Gastroesophageal sphincter (tissue), 3 donors: ENCODE results near the gene UCHL3.

Experiments
- EP300 ChIP-seq: sonication (generic); formaldehyde crosslinking; IDR thresholded peaks from one replicate; pipeline ENCODE4 v1.6.1; 2017; ENCODE audit warnings: antibody characterized with exemption, mild to moderate bottlenecking
- POLR2A ChIP-seq, 2 donors: fragments of 450-650 bp; IDR thresholded peaks; one replicate each; pipeline ENCODE4 v1.6.1; 2017; ENCODE audit warnings: antibody characterized with exemption in 2 of 2, mild to moderate bottlenecking in 2 of 2, moderate library complexity in 1 of 2
- POLR2AphosphoS5 ChIP-seq: sonication (generic); formaldehyde crosslinking; IDR thresholded peaks from one replicate; pipeline ENCODE4 v1.6.1; 2017; ENCODE audit warnings: antibody characterized with exemption
- TF ChIP-seq, protein P1 (sequence below), 4 experiments: fragments of 200-600 bp in 2 of 4; fragments of 450-650 bp in 2 of 4; sonication (generic) in 1 of 4; IDR thresholded peaks; one replicate each; pipeline ENCODE4 v1.5.1; 2017 to 2019; ENCODE audit warnings: antibody characterized with exemption in 4 of 4, mild to moderate bottlenecking in 2 of 4, moderate library complexity in 2 of 4

DNA sequence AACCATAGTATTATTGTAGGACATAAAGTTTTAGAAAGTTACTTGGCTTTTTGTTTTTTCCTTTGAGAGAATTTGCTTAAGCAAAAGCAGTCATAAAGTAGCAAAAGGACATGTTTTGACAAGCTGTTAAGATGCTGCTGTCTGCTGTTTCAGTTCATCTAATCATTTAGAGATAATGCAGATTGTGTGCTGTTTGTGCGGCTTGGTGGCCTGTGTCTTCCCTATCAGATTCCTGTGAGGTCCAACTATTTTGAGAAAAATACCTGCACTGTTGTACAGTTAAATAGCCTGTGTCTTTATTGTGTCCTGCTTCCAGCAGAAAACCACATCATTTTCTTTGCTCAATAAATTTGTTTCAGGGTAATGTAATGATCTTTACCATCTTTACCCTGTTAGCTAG is 20.0 kb downstream of the UCHL3 start:
- TF ChIP-seq, protein P1, sequence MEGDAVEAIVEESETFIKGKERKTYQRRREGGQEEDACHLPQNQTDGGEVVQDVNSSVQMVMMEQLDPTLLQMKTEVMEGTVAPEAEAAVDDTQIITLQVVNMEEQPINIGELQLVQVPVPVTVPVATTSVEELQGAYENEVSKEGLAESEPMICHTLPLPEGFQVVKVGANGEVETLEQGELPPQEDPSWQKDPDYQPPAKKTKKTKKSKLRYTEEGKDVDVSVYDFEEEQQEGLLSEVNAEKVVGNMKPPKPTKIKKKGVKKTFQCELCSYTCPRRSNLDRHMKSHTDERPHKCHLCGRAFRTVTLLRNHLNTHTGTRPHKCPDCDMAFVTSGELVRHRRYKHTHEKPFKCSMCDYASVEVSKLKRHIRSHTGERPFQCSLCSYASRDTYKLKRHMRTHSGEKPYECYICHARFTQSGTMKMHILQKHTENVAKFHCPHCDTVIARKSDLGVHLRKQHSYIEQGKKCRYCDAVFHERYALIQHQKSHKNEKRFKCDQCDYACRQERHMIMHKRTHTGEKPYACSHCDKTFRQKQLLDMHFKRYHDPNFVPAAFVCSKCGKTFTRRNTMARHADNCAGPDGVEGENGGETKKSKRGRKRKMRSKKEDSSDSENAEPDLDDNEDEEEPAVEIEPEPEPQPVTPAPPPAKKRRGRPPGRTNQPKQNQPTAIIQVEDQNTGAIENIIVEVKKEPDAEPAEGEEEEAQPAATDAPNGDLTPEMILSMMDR (IDR thresholded peaks at IDR 0.05): no peak
- TF ChIP-seq POLR2A (IDR thresholded peaks at IDR 0.05): no peak
- no peak for TF ChIP-seq EP300
- no peak for TF ChIP-seq POLR2AphosphoS5
